ENCODE data around the gene EPG5.

EPG5 gene

DNA sequence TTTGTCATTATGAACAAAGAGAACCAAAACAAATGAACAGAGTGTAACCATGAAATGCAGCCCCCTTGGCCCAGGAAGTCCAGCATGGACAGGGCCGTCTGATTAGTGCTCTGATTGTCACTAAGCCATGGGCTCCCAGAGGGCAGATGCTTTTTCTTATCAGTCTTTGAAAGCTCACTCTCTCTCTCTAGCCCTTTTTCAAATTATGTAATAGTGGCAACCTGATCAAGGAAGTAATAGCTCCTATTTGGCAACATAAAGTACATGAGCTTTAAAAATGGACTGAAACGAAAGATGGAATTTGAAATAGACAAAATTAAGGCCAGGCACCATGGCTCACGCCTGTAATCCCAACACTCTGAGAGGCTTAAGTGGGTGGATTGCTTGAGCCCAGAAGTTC lies 32.4 kb upstream of the EPG5 start:
- Histone ChIP-seq H3K4me1 (ENCODE audit: insufficient read depth, low read length) (peaks cover 43% of the 10 kb centered on the region), H3K27ac (ENCODE audit: low read length) (no peak overlapping the region), H3K4me2 (ENCODE audit: insufficient read depth, low read length) (no peak overlapping the region), H4K20me1 (ENCODE audit: insufficient read depth, low read length) (no peaks in the 10 kb centered on the region), H3K9ac (ENCODE audit: low read depth, low read length) (no peak overlapping the region), H2AFZ (ENCODE audit: low read depth, low read length) (no peak overlapping the region), H3K9me3 (ENCODE audit: insufficient read depth, low read length, severe bottlenecking) (peaks cover 9% of the 10 kb centered on the region), H3K36me3 (ENCODE audit: insufficient read depth, low read length) (no peaks in the 10 kb centered on the region), H3K4me3 (ENCODE audit: low read depth in 1 of 2, low read length in 2 of 2) (no peak overlapping the region), H3K79me2 (ENCODE audit: insufficient read depth, low read length) (no peaks in the 10 kb centered on the region), H3K27me3 (ENCODE audit: insufficient read depth, low read length, poor library complexity) (no peaks in the 10 kb centered on the region)
- DNase-seq: no peak
- no peak for ATAC-seq (ENCODE audit: insufficient read depth, low read depth)
- TF ChIP-seq, protein P1, sequence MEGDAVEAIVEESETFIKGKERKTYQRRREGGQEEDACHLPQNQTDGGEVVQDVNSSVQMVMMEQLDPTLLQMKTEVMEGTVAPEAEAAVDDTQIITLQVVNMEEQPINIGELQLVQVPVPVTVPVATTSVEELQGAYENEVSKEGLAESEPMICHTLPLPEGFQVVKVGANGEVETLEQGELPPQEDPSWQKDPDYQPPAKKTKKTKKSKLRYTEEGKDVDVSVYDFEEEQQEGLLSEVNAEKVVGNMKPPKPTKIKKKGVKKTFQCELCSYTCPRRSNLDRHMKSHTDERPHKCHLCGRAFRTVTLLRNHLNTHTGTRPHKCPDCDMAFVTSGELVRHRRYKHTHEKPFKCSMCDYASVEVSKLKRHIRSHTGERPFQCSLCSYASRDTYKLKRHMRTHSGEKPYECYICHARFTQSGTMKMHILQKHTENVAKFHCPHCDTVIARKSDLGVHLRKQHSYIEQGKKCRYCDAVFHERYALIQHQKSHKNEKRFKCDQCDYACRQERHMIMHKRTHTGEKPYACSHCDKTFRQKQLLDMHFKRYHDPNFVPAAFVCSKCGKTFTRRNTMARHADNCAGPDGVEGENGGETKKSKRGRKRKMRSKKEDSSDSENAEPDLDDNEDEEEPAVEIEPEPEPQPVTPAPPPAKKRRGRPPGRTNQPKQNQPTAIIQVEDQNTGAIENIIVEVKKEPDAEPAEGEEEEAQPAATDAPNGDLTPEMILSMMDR (IDR thresholded peaks at IDR 0.05; ENCODE audit: borderline replicate concordance, extremely low read depth, low read length, poor library complexity, severe bottlenecking): no peak
- no peak for TF ChIP-seq EZH2 (IDR thresholded peaks at IDR 0.05; ENCODE audit: borderline replicate concordance, low read depth, low read length, severe bottlenecking)

DNA sequence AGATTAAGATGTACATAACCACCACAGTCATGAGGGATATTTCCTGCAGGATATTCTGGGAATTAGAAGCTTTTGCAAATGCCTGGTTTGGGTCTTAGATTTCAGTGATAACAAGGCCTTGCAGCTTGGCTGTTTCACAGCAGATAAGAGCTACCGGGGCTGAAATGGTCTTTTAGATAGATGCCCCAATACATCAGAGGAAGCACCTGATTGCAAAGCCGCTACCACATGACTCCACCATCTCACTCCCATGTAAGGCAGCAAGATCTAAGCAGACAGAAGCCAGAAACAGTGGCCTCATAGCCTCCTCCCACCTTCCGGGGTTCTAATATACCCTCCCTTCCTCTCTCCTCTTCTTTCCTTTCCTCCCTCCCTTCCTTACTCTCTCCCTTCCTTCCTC lies 31.1 kb upstream of the EPG5 start:
- H3K4me1 ChIP-seq (ENCODE audit: insufficient read depth, low read length): peaks cover 43% of the 10 kb centered on the region
- no peaks in the 10 kb centered on the region for H4K20me1 ChIP-seq (ENCODE audit: insufficient read depth, low read length)
- H2AFZ ChIP-seq (ENCODE audit: low read depth, low read length): no peak overlapping the region
- no peak overlapping the region for H3K4me3 ChIP-seq (ENCODE audit: low read depth in 1 of 2, low read length in 2 of 2)
- peak; percentile 73 for ATAC-seq (ENCODE audit: insufficient read depth, low read depth)
- no peak overlapping the region for H3K9ac ChIP-seq (ENCODE audit: low read depth, low read length)
- H3K27ac ChIP-seq (ENCODE audit: low read length): peak overlapping the region; percentile 50
- peak; percentile 37 for DNase-seq
- no peaks in the 10 kb centered on the region for H3K36me3 ChIP-seq (ENCODE audit: insufficient read depth, low read length)
- TF ChIP-seq, protein P1 (IDR thresholded peaks at IDR 0.05; ENCODE audit: borderline replicate concordance, extremely low read depth, low read length, poor library complexity, severe bottlenecking): no peak
- H3K4me2 ChIP-seq (ENCODE audit: insufficient read depth, low read length): no peak overlapping the region
- no peaks in the 10 kb centered on the region for H3K27me3 ChIP-seq (ENCODE audit: insufficient read depth, low read length, poor library complexity)
- H3K79me2 ChIP-seq (ENCODE audit: insufficient read depth, low read length): no peaks in the 10 kb centered on the region
- peaks cover 9% of the 10 kb centered on the region for H3K9me3 ChIP-seq (ENCODE audit: insufficient read depth, low read length, severe bottlenecking)

DNA sequence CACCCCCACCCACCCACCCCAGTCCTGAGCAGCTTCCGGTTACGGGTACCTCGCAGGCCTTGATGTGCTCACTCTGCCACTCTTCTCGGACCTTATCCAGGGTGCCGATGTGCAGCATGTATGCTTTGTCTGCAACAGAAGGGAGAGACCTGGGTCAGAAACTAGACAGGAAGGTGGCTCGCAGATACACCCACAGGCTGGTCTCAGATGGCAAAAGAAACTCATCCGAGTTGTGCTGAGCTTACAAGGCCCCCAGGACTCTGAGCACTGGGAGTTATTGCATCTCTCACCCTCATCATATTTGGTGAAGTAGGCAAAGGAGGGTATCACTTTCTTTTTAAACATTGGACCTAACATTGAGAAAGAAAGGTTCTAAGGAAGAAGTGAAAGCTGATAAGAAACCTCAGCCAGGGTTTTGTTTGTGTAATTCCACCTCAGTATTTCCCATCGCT lies 30.6 kb upstream of the EPG5 start:
- no peak overlapping the region for H3K4me3 ChIP-seq (ENCODE audit: low read depth in 1 of 2, low read length in 2 of 2)
- DNase-seq (peak; percentile 38), ATAC-seq (ENCODE audit: insufficient read depth, low read depth) (peak; percentile 75)
- no peaks in the 10 kb centered on the region for H3K27me3 ChIP-seq (ENCODE audit: insufficient read depth, low read length, poor library complexity)
- H3K36me3 ChIP-seq (ENCODE audit: insufficient read depth, low read length): no peaks in the 10 kb centered on the region
- H3K4me2 ChIP-seq (ENCODE audit: insufficient read depth, low read length): 0 out of 2 replicates have a peak overlapping the region, but pooled peaks have one; percentile 10
- no peaks in the 10 kb centered on the region for H4K20me1 ChIP-seq (ENCODE audit: insufficient read depth, low read length)
- TF ChIP-seq, protein P1 (IDR thresholded peaks at IDR 0.05; ENCODE audit: borderline replicate concordance, extremely low read depth, low read length, poor library complexity, severe bottlenecking): no peak
- TF ChIP-seq EZH2 (IDR thresholded peaks at IDR 0.05; ENCODE audit: borderline replicate concordance, low read depth, low read length, severe bottlenecking): no peak
- peaks cover 43% of the 10 kb centered on the region for H3K4me1 ChIP-seq (ENCODE audit: insufficient read depth, low read length)
- peaks cover 6% of the 10 kb centered on the region for H3K9me3 ChIP-seq (ENCODE audit: insufficient read depth, low read length, severe bottlenecking)
- H3K79me2 ChIP-seq (ENCODE audit: insufficient read depth, low read length): no peaks in the 10 kb centered on the region
- peak overlapping the region; percentile 53 for H2AFZ ChIP-seq (ENCODE audit: low read depth, low read length)
- H3K27ac ChIP-seq (ENCODE audit: low read length): peak overlapping the region; percentile 50
- no peak overlapping the region; the same call in 1 of the 2 replicates for H3K9ac ChIP-seq (ENCODE audit: low read depth, low read length)

DNA sequence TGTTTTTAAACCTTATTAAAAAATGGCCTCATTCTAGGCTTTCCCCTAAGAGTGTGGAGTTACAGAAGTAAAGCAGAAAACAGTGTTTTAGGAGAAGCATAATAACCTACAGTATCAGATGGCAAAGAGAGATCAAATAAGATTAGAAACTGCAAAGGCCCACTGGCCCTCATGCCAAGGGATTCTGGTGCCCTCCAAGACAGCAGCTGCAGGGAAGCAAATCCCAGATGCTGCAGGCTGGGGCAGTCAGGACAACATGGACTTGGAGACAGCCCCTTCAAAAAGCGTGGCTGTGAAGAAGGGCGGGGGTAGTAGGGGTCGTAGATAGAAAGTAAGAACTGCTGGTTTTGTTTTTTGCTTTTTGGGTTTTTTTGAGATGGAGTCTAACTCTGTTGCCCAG lies 28.3 kb upstream of the EPG5 start:
- H3K79me2 ChIP-seq (ENCODE audit: insufficient read depth, low read length): no peaks in the 10 kb centered on the region
- no peaks in the 10 kb centered on the region for H3K9me3 ChIP-seq (ENCODE audit: insufficient read depth, low read length, severe bottlenecking)
- DNase-seq (no peak), ATAC-seq (ENCODE audit: insufficient read depth, low read depth) (no peak)
- no peak for TF ChIP-seq EZH2 (IDR thresholded peaks at IDR 0.05; ENCODE audit: borderline replicate concordance, low read depth, low read length, severe bottlenecking)
- TF ChIP-seq, protein P1 (IDR thresholded peaks at IDR 0.05; ENCODE audit: borderline replicate concordance, extremely low read depth, low read length, poor library complexity, severe bottlenecking): no peak
- no peak overlapping the region for H3K27ac ChIP-seq (ENCODE audit: low read length)
- no peaks in the 10 kb centered on the region for H3K36me3 ChIP-seq (ENCODE audit: insufficient read depth, low read length)
- H3K4me3 ChIP-seq (ENCODE audit: low read depth in 1 of 2, low read length in 2 of 2): no peak overlapping the region
- peaks cover 28% of the 10 kb centered on the region for H3K4me1 ChIP-seq (ENCODE audit: insufficient read depth, low read length)
- no peaks in the 10 kb centered on the region for H3K27me3 ChIP-seq (ENCODE audit: insufficient read depth, low read length, poor library complexity)
- H2AFZ ChIP-seq (ENCODE audit: low read depth, low read length): no peak overlapping the region
- no peak overlapping the region for H3K9ac ChIP-seq (ENCODE audit: low read depth, low read length)
- no peak overlapping the region for H3K4me2 ChIP-seq (ENCODE audit: insufficient read depth, low read length)
- H4K20me1 ChIP-seq (ENCODE audit: insufficient read depth, low read length): no peaks in the 10 kb centered on the region

All from DND-41 (cell line).